Tibial nerve (tissue), 4 donors: ENCODE data around the gene EPSTI1.

Source experiments
- CTCF ChIP-seq, 5 experiments: fragments of 200-600 bp in 3 of 5; fragments of 450-650 bp in 2 of 5; sonication (generic) in 3 of 5; IDR thresholded peaks; one replicate each; pipeline ENCODE4 v1.5.1; 2016 to 2019; ENCODE audit warnings: antibody characterized with exemption in 5 of 5, mild to moderate bottlenecking in 3 of 5, moderate library complexity in 2 of 5
- EP300 ChIP-seq, 2 donors: sonication (generic); formaldehyde crosslinking; IDR thresholded peaks; one replicate each; pipeline ENCODE4 v1.6.1; 2017; ENCODE audit warnings: antibody characterized with exemption in 2 of 2, mild to moderate bottlenecking in 1 of 2
- POLR2A ChIP-seq, 2 donors: fragments of 450-650 bp; IDR thresholded peaks; one replicate each; pipeline ENCODE4 v1.6.1; 2017; ENCODE audit warnings: antibody characterized with exemption in 2 of 2, mild to moderate bottlenecking in 2 of 2, moderate library complexity in 2 of 2

- TF ChIP-seq CTCF (IDR thresholded peaks at IDR 0.05) (no peak), POLR2A (IDR thresholded peaks at IDR 0.05) (no peak), EP300 (IDR thresholded peaks at IDR 0.05) (no peak)
These were observed 139.9 kb downstream of the EPSTI1 start for GRCh38 chr13:42852136-42852535.
